Endodermal cell (in vitro differentiated cells): ENCODE measurements around the gene RBCK1. TPM values are rescaled to one million over a fixed set of nuclear protein-coding genes. Genes with fewer than 3 reads are reported as not detected.
"Not testable (repeated sequence)": the region's sequence is repeated elsewhere in the genome, so short reads cannot be mapped to it uniquely, and the experiment has no call there.

Experiments used
- DNase-seq: peaks from one replicate; pipeline ENCODE4 v3.0.0-alpha.2; 2017
- H3K27ac ChIP-seq: 2 replicates; pipeline ENCODE4 v1.5.1; 2013; ENCODE audit warnings: mild to moderate bottlenecking, low read depth, low read length, moderate library complexity
- H3K27me3 ChIP-seq: 2 replicates; pipeline ENCODE4 v1.6.1; 2013; ENCODE audit warnings: mild to moderate bottlenecking, low read length, moderate library complexity; ENCODE audit not compliant: insufficient read depth, control insufficient read depth, poor library complexity, severe bottlenecking
- H3K36me3 ChIP-seq: 2 replicates; pipeline ENCODE4 v1.7.0; 2013; ENCODE audit warnings: mild to moderate bottlenecking, low read length, moderate library complexity; ENCODE audit not compliant: control insufficient read depth, insufficient read depth
- H3K4me1 ChIP-seq: one replicate; pipeline ENCODE4 v1.7.0; 2013; ENCODE audit warnings: low read length; ENCODE audit not compliant: control insufficient read depth, insufficient read depth
- H3K4me3 ChIP-seq: 2 replicates; pipeline ENCODE4 v1.5.1; 2013; ENCODE audit warnings: mild to moderate bottlenecking, low read length, moderate library complexity
- H3K9ac ChIP-seq: 2 replicates; pipeline ENCODE4 v1.6.1; 2013; ENCODE audit warnings: mild to moderate bottlenecking, low read length, moderate library complexity; ENCODE audit not compliant: poor library complexity, severe bottlenecking; ENCODE audit errors: extremely low read depth
- H3K9me3 ChIP-seq: 2 replicates; pipeline ENCODE4 v1.6.1; 2013; ENCODE audit warnings: mild to moderate bottlenecking, low read length, moderate library complexity; ENCODE audit not compliant: control insufficient read depth
- H3K27ac Mint-ChIP-seq: 2 replicates; pipeline ENCODE4 v1.8.0; 2020; ENCODE audit warnings: mixed read lengths
- H3K27me3 Mint-ChIP-seq: 2 replicates; pipeline ENCODE4 v1.8.0; 2021; ENCODE audit warnings: mild to moderate bottlenecking, mixed read lengths; ENCODE audit not compliant: insufficient read depth
- H3K36me3 Mint-ChIP-seq: 2 replicates; pipeline ENCODE4 v1.8.0; 2020; ENCODE audit warnings: low read depth, mixed read lengths
- H3K4me1 Mint-ChIP-seq: 2 replicates; pipeline ENCODE4 v1.8.0; 2020; ENCODE audit warnings: mixed read lengths
- H3K4me3 Mint-ChIP-seq: 2 replicates; pipeline ENCODE4 v1.8.0; 2020; ENCODE audit warnings: mild to moderate bottlenecking, moderate library complexity, mixed read lengths
- H3K9me3 Mint-ChIP-seq: 2 replicates; pipeline ENCODE4 v1.8.0; 2020; ENCODE audit warnings: mild to moderate bottlenecking, mixed read lengths
- CTCF ChIP-seq: fragments of 200-600 bp; sonication (generic); conservative IDR thresholded peaks from 2 replicates; pipeline ENCODE4 v1.5.0; 2021; ENCODE audit warnings: antibody characterized with exemption, mild to moderate bottlenecking
- WGBS, 2 experiments: methylation state at CpG; one replicate each; pipeline versions ENCODE4 v1.1.5 to v1.1.7; 2013; ENCODE audit warnings: missing lambda C conversion rate in 2 of 2, mixed read lengths in 1 of 2; ENCODE audit not compliant: insufficient coverage in 1 of 2, insufficient read length in 1 of 2; 5-methylcytosine and 5-hydroxymethylcytosine counted together
- total RNA-seq, 2 donors: library from RNA; stranded (reverse); fragmentation: NEBNext Ultra II Directional in 1 of 2; extraction: Animal tissue kit (Norgen Biotek cat#: 25700) in 1 of 2; gene quantifications; 2 replicates in 1 of 2; 3 replicates in 1 of 2; pipeline ENCODE4 v1.2.1, GENCODE V29; 2021

The RBCK1 gene
- total RNA-seq, 2 donors from 2014 or later: 61.7 to 63.7 TPM

- Histone ChIP-seq H3K36me3 (no peaks in the 10 kb centered on the region), H3K9ac (no peak overlapping the region), H3K4me3 (no peak overlapping the region), H3K27ac (no peak overlapping the region), H3K4me1 (no peaks in the 10 kb centered on the region), H3K9me3 (no peaks in the 10 kb centered on the region), H3K27me3 (peaks cover 8% of the 10 kb centered on the region)
- WGBS, 2 experiments: 59 to 80% methylated on average over 2 of the region's 2 CpGs
- no peak for DNase-seq
- H3K36me3 Mint-ChIP-seq: no peaks in the 10 kb centered on the region
- no peaks in the 10 kb centered on the region for H3K9me3 Mint-ChIP-seq
- TF ChIP-seq CTCF: no peak
- peaks cover 19% of the 10 kb centered on the region for H3K27me3 Mint-ChIP-seq
- no peak overlapping the region for H3K27ac Mint-ChIP-seq
- H3K4me1 Mint-ChIP-seq: peaks cover 5% of the 10 kb centered on the region
- H3K4me3 Mint-ChIP-seq: no peak overlapping the region
These were observed 31.3 kb upstream of the RBCK1 start for GRCh38 chr20:376750-377149.

GRCh38 chr20:377578-377977, 30.5 kb upstream of the RBCK1 start:
- H3K27ac ChIP-seq, H3K9me3 Mint-ChIP-seq, H3K4me1 ChIP-seq, H3K4me3 Mint-ChIP-seq, DNase-seq, H3K9me3 ChIP-seq, H3K36me3 ChIP-seq, H3K4me3 ChIP-seq, H3K36me3 Mint-ChIP-seq, H3K9ac ChIP-seq, H3K4me1 Mint-ChIP-seq, H3K27ac Mint-ChIP-seq: not testable (repeated sequence)
- H3K27me3 ChIP-seq: peaks cover 13% of the 10 kb centered on the region
- H3K27me3 Mint-ChIP-seq: peaks cover 26% of the 10 kb centered on the region
- 76 to 85% methylated on average over 11 to 12 of the region's 12 CpGs for WGBS, 2 experiments

- peaks cover 39% of the 10 kb centered on the region for H3K27me3 Mint-ChIP-seq
- H3K36me3 Mint-ChIP-seq: no peaks in the 10 kb centered on the region
- Histone ChIP-seq H3K27ac (no peak overlapping the region), H3K36me3 (no peaks in the 10 kb centered on the region), H3K4me3 (no peak overlapping the region), H3K4me1 (no peaks in the 10 kb centered on the region), H3K27me3 (peaks cover 20% of the 10 kb centered on the region), H3K9me3 (no peaks in the 10 kb centered on the region), H3K9ac (no peak overlapping the region)
- DNase-seq: no peak
- H3K4me1 Mint-ChIP-seq: peaks cover 4% of the 10 kb centered on the region
- no peak for TF ChIP-seq CTCF
- H3K4me3 Mint-ChIP-seq: no peak overlapping the region
- no peak overlapping the region for H3K27ac Mint-ChIP-seq
- H3K9me3 Mint-ChIP-seq: no peaks in the 10 kb centered on the region
- WGBS, 2 experiments: 89 to 92% methylated on average over 4 of the region's 5 CpGs
These were observed 29.1 kb upstream of the RBCK1 start for GRCh38 chr20:378961-379336.
